Type B pancreatic cell (in vitro differentiated cells): ENCODE measurements around the gene PSKH1. TPM values are rescaled to one million over a fixed set of nuclear protein-coding genes. Genes with fewer than 3 reads are reported as not detected.

Source experiments
- DNase-seq: peaks from one replicate; pipeline ENCODE4 v3.0.0; 2021; ENCODE audit warnings: mixed read lengths; ENCODE audit not compliant: unreplicated experiment; ENCODE audit errors: extremely low spot score
- H3K27ac Mint-ChIP-seq: 2 replicates; pipeline ENCODE4 v1.8.0; 2021; ENCODE audit warnings: mild to moderate bottlenecking, mixed read lengths
- H3K27me3 Mint-ChIP-seq: 2 replicates; pipeline ENCODE4 v1.8.0; 2021; ENCODE audit warnings: mixed read lengths
- H3K36me3 Mint-ChIP-seq: 2 replicates; pipeline ENCODE4 v1.8.0; 2021; ENCODE audit warnings: mixed read lengths
- H3K4me1 Mint-ChIP-seq: one replicate; pipeline ENCODE4 v1.8.0; 2021; ENCODE audit warnings: mixed read lengths; ENCODE audit not compliant: unreplicated experiment
- H3K4me3 Mint-ChIP-seq: 2 replicates; pipeline ENCODE4 v1.8.0; 2021; ENCODE audit warnings: mild to moderate bottlenecking, mixed read lengths
- H3K9me3 Mint-ChIP-seq: 2 replicates; pipeline ENCODE4 v1.8.0; 2021; ENCODE audit warnings: mixed read lengths
- total RNA-seq: library from RNA; stranded (reverse); gene quantifications from 2 replicates; pipeline ENCODE4 v1.2.1, GENCODE V29; 2021; ENCODE audit warnings: low replicate concordance
- TF ChIP-seq, protein P1 (sequence below): fragments of 200-600 bp; sonication (generic); conservative IDR thresholded peaks from 2 replicates; pipeline ENCODE4 v1.5.0; 2021; ENCODE audit warnings: antibody characterized with exemption, mild to moderate bottlenecking

Gene PSKH1
- total RNA-seq, 1 donor from 2014 or later = 41.5 TPM

DNA sequence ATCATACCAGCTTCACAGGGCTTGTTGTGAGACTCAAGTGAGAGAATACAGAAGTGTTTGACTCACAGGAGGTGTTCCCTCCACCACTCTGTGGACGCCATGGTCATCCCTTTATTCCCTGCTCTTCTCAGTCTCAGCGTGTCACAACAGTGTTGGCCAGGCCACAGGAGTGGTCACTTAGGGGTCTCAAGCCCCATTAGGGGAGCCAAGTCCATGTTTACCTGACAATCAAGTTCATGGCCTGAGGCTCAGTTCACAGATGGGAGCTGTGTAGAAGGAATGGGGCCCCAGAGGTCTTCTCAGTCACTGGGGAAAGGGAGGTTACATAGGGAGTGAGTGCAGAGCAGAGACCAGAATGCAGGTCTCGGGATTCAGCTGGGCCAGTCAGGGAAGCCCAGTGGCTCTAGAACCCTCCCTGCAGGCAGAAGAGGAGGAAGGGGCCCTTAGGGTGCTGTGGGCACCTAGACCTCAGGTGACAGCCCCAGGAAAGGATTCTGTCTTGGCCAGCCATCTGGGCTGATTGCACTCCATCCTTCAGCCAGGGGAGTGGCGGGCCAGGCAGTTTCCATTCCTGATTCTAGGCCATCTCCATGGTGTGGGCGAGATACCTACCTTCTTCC, 36.0 kb upstream of the PSKH1 start:
- peaks cover 32% of the 10 kb centered on the region for H3K4me1 Mint-ChIP-seq
- H3K27me3 Mint-ChIP-seq = no peaks in the 10 kb centered on the region
- DNase-seq = no peak
- peak overlapping the region; percentile 35 for H3K4me3 Mint-ChIP-seq
- peak overlapping the region; percentile 89 for H3K27ac Mint-ChIP-seq
- H3K36me3 Mint-ChIP-seq = peaks cover 12% of the 10 kb centered on the region
- H3K9me3 Mint-ChIP-seq = no peaks in the 10 kb centered on the region
- TF ChIP-seq, protein P1, sequence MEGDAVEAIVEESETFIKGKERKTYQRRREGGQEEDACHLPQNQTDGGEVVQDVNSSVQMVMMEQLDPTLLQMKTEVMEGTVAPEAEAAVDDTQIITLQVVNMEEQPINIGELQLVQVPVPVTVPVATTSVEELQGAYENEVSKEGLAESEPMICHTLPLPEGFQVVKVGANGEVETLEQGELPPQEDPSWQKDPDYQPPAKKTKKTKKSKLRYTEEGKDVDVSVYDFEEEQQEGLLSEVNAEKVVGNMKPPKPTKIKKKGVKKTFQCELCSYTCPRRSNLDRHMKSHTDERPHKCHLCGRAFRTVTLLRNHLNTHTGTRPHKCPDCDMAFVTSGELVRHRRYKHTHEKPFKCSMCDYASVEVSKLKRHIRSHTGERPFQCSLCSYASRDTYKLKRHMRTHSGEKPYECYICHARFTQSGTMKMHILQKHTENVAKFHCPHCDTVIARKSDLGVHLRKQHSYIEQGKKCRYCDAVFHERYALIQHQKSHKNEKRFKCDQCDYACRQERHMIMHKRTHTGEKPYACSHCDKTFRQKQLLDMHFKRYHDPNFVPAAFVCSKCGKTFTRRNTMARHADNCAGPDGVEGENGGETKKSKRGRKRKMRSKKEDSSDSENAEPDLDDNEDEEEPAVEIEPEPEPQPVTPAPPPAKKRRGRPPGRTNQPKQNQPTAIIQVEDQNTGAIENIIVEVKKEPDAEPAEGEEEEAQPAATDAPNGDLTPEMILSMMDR = no peak

DNA sequence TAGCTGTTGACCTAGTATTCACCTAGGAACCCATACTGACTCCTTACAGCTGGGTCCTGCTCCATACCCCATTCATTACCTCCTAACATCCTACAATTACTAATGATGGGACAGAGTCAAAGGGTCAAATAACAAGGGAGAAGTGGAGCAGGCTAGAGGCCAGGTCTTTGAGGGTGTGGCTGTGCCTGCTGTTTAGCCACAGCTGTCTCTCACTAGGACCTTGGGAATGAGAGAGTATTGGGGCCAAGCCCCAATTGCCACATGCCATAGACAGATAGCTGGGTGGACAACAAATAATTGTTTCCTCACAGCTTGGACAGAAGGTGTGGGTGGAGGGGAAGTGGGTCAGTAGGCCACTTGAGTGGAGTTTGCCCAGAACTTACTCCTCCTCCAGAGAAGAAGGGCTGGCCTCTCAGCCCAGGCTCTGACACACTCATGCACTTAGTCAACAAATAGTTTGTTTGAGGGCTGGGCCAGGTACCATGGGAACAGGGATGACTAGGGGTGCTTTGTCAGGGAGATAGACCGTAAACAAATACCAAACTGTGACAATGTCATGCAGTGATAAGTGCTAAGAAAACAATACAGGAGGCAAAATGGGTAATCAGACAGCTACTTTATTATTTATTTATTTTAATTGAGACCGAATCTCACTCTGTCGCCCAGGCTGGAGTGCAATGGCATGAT, 35.4 kb upstream of the PSKH1 start:
- DNase-seq = no peak
- H3K27ac Mint-ChIP-seq = peak overlapping the region; percentile 89
- H3K4me3 Mint-ChIP-seq = peak overlapping the region; percentile 35
- no peaks in the 10 kb centered on the region for H3K27me3 Mint-ChIP-seq
- peaks cover 12% of the 10 kb centered on the region for H3K36me3 Mint-ChIP-seq
- H3K9me3 Mint-ChIP-seq = no peaks in the 10 kb centered on the region
- TF ChIP-seq, protein P1 = no peak
- H3K4me1 Mint-ChIP-seq = peaks cover 32% of the 10 kb centered on the region

DNA sequence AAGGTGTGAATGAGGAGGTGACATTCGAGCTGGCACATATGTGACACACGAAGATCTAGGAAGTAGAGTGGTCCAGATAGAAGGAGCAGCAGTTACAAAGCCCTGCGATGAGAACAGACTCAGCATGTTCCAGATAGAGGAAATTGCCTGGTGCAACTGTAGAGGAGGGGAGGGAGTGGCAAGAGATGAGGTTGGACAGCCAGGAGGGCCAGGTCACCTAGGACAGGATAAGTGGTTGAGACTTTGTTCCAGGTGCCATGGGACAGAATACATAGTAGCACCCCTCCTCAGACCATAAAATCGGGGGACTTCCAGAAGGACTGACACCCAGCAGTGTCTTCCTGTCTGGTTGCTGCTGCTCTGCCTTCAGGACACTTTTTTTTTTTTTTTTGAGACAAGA, 34.6 kb upstream of the PSKH1 start:
- no peak overlapping the region for H3K4me3 Mint-ChIP-seq
- peak overlapping the region; percentile 89 for H3K27ac Mint-ChIP-seq
- TF ChIP-seq, protein P1 = no peak
- no peaks in the 10 kb centered on the region for H3K27me3 Mint-ChIP-seq
- H3K9me3 Mint-ChIP-seq = no peaks in the 10 kb centered on the region
- no peak for DNase-seq
- peaks cover 36% of the 10 kb centered on the region for H3K4me1 Mint-ChIP-seq
- peaks cover 12% of the 10 kb centered on the region for H3K36me3 Mint-ChIP-seq

DNA sequence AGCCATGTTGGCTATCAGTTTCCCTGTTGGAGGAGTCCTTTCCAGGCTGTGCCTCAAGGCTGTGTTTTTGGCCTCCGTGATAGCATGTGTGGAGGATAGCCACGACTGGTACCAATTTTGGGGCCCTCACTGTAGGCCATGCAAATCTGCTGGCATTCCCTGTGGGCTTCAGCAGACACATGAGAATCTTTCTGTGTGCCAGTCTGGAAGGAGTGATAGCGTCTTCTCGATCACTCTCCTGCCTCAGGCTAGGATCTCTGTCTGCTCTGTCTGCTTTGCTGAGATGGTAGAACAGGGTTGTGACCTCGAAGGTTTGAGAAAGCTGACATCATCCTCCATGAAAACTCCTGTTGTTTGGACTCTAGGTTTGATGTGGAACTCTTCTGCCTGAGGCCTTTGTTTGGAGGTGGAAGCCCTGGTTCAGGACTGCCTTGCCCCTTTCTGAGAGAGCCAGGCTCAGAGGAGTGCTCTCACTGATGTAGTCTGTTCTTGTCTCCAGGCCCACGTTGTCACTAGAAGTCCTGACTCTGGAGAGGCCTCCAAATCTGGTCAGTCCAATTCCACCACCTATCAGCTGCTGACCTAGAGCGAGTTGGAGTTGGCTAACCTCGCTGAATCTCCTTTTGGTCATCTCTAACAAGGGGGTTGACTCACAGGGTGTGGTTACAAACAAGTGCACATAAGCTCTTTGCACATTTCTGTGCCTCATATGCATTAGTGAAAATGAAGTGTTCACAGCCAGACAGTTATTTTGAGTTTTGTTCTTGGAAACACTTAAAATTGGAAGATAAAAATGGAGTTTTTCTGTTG, 32.3 kb upstream of the PSKH1 start:
- no peak for DNase-seq
- TF ChIP-seq, protein P1 = no peak
- Mint-ChIP-seq H3K4me1 (peaks cover 30% of the 10 kb centered on the region), H3K36me3 (peaks cover 18% of the 10 kb centered on the region), H3K27ac (peak overlapping the region; percentile 79), H3K9me3 (no peaks in the 10 kb centered on the region), H3K27me3 (no peaks in the 10 kb centered on the region), H3K4me3 (no peak overlapping the region)

DNA sequence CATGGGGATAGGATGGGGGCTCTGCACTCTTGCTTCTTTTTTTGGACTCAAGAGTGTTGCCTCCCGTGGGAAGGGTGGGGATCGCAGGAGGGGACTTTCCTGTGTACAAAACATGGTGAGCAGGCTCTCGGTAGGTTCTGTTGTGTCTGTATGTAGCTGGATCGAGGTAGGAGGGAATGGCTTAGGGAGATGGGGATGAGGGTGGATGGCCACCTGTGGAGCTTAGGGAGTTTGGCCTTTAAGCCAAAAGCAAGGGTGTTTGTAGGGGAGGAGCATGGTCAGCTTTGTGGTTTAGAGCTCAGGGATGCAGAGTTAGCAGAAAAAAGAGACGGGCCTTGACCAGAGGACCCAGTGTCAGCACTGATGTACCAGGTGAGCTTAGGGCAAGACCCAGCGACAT, 31.2 kb upstream of the PSKH1 start:
- DNase-seq = no peak

More for the DNA sequence above, 31.2 kb upstream of the PSKH1 start:
- peaks cover 18% of the 10 kb centered on the region for H3K36me3 Mint-ChIP-seq
- H3K4me1 Mint-ChIP-seq = peaks cover 27% of the 10 kb centered on the region
- H3K27me3 Mint-ChIP-seq = no peaks in the 10 kb centered on the region
- TF ChIP-seq, protein P1 = no peak
- H3K4me3 Mint-ChIP-seq = no peak overlapping the region
- H3K9me3 Mint-ChIP-seq = no peaks in the 10 kb centered on the region
- peak overlapping the region; percentile 59 for H3K27ac Mint-ChIP-seq
